Measurements from ENCODE around the gene TGOLN2. TPM values are rescaled to one million over a fixed set of nuclear protein-coding genes. Genes with fewer than 3 reads are reported as not detected.

Gene TGOLN2
- polyA plus RNA-seq, 3 donors: 68.2 to 157 (median 111) TPM

- no peak overlapping the region for H3K4me3 ChIP-seq (replicated peaks in 1 of 3; ENCODE audit: low read depth in 2 of 3, low read length in 3 of 3)
- H2AFZ ChIP-seq (ENCODE audit: insufficient read depth, low read depth, low read length, poor library complexity, severe bottlenecking): no peak overlapping the region
- H3K36me3 ChIP-seq (replicated peaks in 1 of 2; ENCODE audit: control insufficient read depth in 1 of 2, insufficient read depth in 2 of 2, low read length in 2 of 2): peaks cover 50 to 63% of the 10 kb centered on the region in 2 donors
- peaks cover 28% of the 10 kb centered on the region for H3K79me2 ChIP-seq (ENCODE audit: insufficient read depth, low read length)
- intact Hi-C loops (cut with micrococcal nuclease): no loop called here
- no peak overlapping the region for H3K27ac ChIP-seq (ENCODE audit: low read depth in 1 of 2, low read length in 2 of 2)
- peaks cover 65% of the 10 kb centered on the region for H4K20me1 ChIP-seq (ENCODE audit: insufficient read depth, low read length)
- H3K9ac ChIP-seq (ENCODE audit: insufficient read depth, low read length, poor library complexity, severe bottlenecking): no peak overlapping the region
- peaks cover 26 to 30% of the 10 kb centered on the region in 2 donors for H3K4me1 ChIP-seq (ENCODE audit: control insufficient read depth in 1 of 2, insufficient read depth in 2 of 2, low read length in 2 of 2)
- H3K36me3 Mint-ChIP-seq: peaks cover 47 to 64% of the 10 kb centered on the region in 2 donors
- no peak overlapping the region for H3K4me3 Mint-ChIP-seq
- H3K4me1 Mint-ChIP-seq: peaks cover 34% of the 10 kb centered on the region
- no peak overlapping the region for H3K4me2 ChIP-seq (replicated peaks; ENCODE audit: extremely low read depth, low read length, poor library complexity, severe bottlenecking)
- no peaks in the 10 kb centered on the region for H3K9me3 Mint-ChIP-seq
- DNase-seq: no peak
- H3K27ac Mint-ChIP-seq: peak overlapping the region in 1 of 7 donors; percentile 15
- H3K9me3 ChIP-seq (replicated peaks in 1 of 2; ENCODE audit: control insufficient read depth in 1 of 2, insufficient read depth in 1 of 2, low read length in 2 of 2): no peaks in the 10 kb centered on the region
- TF ChIP-seq, protein P1, sequence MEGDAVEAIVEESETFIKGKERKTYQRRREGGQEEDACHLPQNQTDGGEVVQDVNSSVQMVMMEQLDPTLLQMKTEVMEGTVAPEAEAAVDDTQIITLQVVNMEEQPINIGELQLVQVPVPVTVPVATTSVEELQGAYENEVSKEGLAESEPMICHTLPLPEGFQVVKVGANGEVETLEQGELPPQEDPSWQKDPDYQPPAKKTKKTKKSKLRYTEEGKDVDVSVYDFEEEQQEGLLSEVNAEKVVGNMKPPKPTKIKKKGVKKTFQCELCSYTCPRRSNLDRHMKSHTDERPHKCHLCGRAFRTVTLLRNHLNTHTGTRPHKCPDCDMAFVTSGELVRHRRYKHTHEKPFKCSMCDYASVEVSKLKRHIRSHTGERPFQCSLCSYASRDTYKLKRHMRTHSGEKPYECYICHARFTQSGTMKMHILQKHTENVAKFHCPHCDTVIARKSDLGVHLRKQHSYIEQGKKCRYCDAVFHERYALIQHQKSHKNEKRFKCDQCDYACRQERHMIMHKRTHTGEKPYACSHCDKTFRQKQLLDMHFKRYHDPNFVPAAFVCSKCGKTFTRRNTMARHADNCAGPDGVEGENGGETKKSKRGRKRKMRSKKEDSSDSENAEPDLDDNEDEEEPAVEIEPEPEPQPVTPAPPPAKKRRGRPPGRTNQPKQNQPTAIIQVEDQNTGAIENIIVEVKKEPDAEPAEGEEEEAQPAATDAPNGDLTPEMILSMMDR (IDR thresholded peaks at IDR 0.05): no peak
- WGBS (ENCODE audit: insufficient coverage): 92% methylated on average over 5 of the region's 10 CpGs
- H3K27me3 ChIP-seq (ENCODE audit: control insufficient read depth in 2 of 2, insufficient read depth in 2 of 2, low read length in 2 of 2): no peaks in the 10 kb centered on the region
- peaks cover 0 to 3% (median 0%) of the 10 kb centered on the region in 3 donors for H3K27me3 Mint-ChIP-seq (ENCODE audit: low read depth in 3 of 3)
These were observed 12.9 kb downstream of the TGOLN2 start for GRCh38 chr2:85314884-85315242.

DNA sequence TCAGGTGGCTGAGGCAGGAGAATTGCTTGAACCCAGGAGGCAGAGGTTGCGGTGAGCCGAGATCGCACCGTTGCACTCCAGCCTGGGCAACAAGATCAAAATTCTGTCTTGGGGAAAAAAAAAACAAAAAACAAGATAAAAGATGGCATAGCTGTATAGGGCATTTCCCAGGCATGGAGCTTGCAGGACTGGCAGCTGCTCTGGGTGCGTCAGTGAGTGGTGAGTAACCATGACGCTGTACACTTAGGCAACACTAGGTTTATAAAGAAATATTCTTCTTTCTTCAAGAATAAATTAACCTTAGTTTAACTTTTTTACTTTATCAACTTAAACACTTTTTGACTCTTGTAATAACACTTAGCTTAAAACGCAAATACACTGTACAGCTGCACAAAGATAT lies 15.4 kb downstream of the TGOLN2 start:
- Mint-ChIP-seq H3K27ac (peak overlapping the region in 3 of 7 donors; percentile 32 to 77 (median 33)), H3K4me1 (peaks cover 39% of the 10 kb centered on the region), H3K9me3 (no peaks in the 10 kb centered on the region), H3K36me3 (peaks cover 33 to 47% of the 10 kb centered on the region in 2 donors), H3K27me3 (ENCODE audit: low read depth in 3 of 3) (peaks cover 0 to 4% (median 2%) of the 10 kb centered on the region in 3 donors), H3K4me3 (no peak overlapping the region)
- Histone ChIP-seq H2AFZ (ENCODE audit: insufficient read depth, low read depth, low read length, poor library complexity, severe bottlenecking) (no peak overlapping the region), H3K4me1 (ENCODE audit: control insufficient read depth in 1 of 2, insufficient read depth in 2 of 2, low read length in 2 of 2) (peaks cover 31 to 35% of the 10 kb centered on the region in 2 donors), H4K20me1 (ENCODE audit: insufficient read depth, low read length) (peaks cover 41% of the 10 kb centered on the region), H3K36me3 (replicated peaks in 1 of 2; ENCODE audit: control insufficient read depth in 1 of 2, insufficient read depth in 2 of 2, low read length in 2 of 2) (peaks cover 36 to 45% of the 10 kb centered on the region in 2 donors), H3K4me3 (replicated peaks in 1 of 3; ENCODE audit: low read depth in 2 of 3, low read length in 3 of 3) (no peak overlapping the region), H3K27me3 (ENCODE audit: control insufficient read depth in 2 of 2, insufficient read depth in 2 of 2, low read length in 2 of 2) (no peaks in the 10 kb centered on the region), H3K4me2 (replicated peaks; ENCODE audit: extremely low read depth, low read length, poor library complexity, severe bottlenecking) (no peak overlapping the region), H3K9ac (ENCODE audit: insufficient read depth, low read length, poor library complexity, severe bottlenecking) (no peak overlapping the region), H3K27ac (ENCODE audit: low read depth in 1 of 2, low read length in 2 of 2) (no peak overlapping the region), H3K79me2 (ENCODE audit: insufficient read depth, low read length) (peaks cover 5% of the 10 kb centered on the region), H3K9me3 (replicated peaks in 1 of 2; ENCODE audit: control insufficient read depth in 1 of 2, insufficient read depth in 1 of 2, low read length in 2 of 2) (no peaks in the 10 kb centered on the region)
- TF ChIP-seq, protein P1 (IDR thresholded peaks at IDR 0.05): no peak
- intact Hi-C loops (cut with micrococcal nuclease): no loop called here
- WGBS (ENCODE audit: insufficient coverage): 94% methylated on average over 3 of the region's 7 CpGs
- DNase-seq: peak in 1 of 3 donors; percentile 39

Data from CD14-positive monocyte (primary cell).